ENCODE data around the gene TSPAN17.

Gene TSPAN17

GRCh38 chr5:176659860-176660461 is 12.7 kb downstream of the TSPAN17 start:
- peaks cover 0 to 8% of the 10 kb centered on the region in 2 experiments for H3K36me3 ChIP-seq (ENCODE audit: control insufficient read depth in 1 of 2, insufficient read depth in 2 of 2, low read length in 2 of 2)
- H3K4me3 ChIP-seq (ENCODE audit: low read depth, low read length) = no peak overlapping the region
- H4K91ac ChIP-seq (ENCODE audit: low read depth, low read length) = no peak overlapping the region
- H3K9ac ChIP-seq (ENCODE audit: low read length) = no peak overlapping the region
- no peaks in the 10 kb centered on the region for H3K9me3 ChIP-seq (ENCODE audit: insufficient read depth, low read depth, low read length)
- H3K18ac ChIP-seq (ENCODE audit: low read length) = no peak overlapping the region
- no peak overlapping the region for H3K4me2 ChIP-seq (ENCODE audit: low read length)
- WGBS (ENCODE audit: extremely low coverage, insufficient coverage, insufficient read length) = 100% methylated on average over 1 of the region's 4 CpGs
- no peak overlapping the region for H3K27ac ChIP-seq (ENCODE audit: low read depth, low read length)
- H3K79me1 ChIP-seq (ENCODE audit: low read length) = no peaks in the 10 kb centered on the region
- H3K23ac ChIP-seq (ENCODE audit: low read length) = no peak overlapping the region
- no peak overlapping the region for H2BK5ac ChIP-seq (ENCODE audit: low read depth, low read length, poor library complexity)
- H3K4me1 ChIP-seq (ENCODE audit: control insufficient read depth in 1 of 2, insufficient read depth in 2 of 2, low read length in 2 of 2) = no peaks in the 10 kb centered on the region
- H2BK12ac ChIP-seq (ENCODE audit: low read length) = no peak overlapping the region
- no peak overlapping the region for H3K14ac ChIP-seq (ENCODE audit: low read length)
- H2AFZ ChIP-seq (ENCODE audit: insufficient read depth, low read length, poor library complexity) = no peak overlapping the region
- no peak overlapping the region for H4K12ac ChIP-seq (ENCODE audit: low read depth, low read length)
- H4K8ac ChIP-seq (ENCODE audit: low read depth, low read length) = no peak overlapping the region
- H2BK120ac ChIP-seq (ENCODE audit: insufficient read depth, low read length, poor library complexity) = no peak overlapping the region
- H3K27me3 ChIP-seq (ENCODE audit: insufficient read depth, low read length) = no peaks in the 10 kb centered on the region
- H3K4ac ChIP-seq (ENCODE audit: low read depth, low read length) = no peak overlapping the region
- no peak overlapping the region for H2AK5ac ChIP-seq (ENCODE audit: low read length)
- no peaks in the 10 kb centered on the region for H3K79me2 ChIP-seq (ENCODE audit: control insufficient read depth, insufficient read depth, low read length, poor library complexity)
- no peak for DNase-seq

- no peak overlapping the region for H3K18ac ChIP-seq (ENCODE audit: low read length)
- no peak overlapping the region for H2AFZ ChIP-seq (ENCODE audit: insufficient read depth, low read length, poor library complexity)
- H3K79me2 ChIP-seq (ENCODE audit: control insufficient read depth, insufficient read depth, low read length, poor library complexity) = no peaks in the 10 kb centered on the region
- no peak overlapping the region for H4K12ac ChIP-seq (ENCODE audit: low read depth, low read length)
- no peak overlapping the region for H3K4ac ChIP-seq (ENCODE audit: low read depth, low read length)
- no peak overlapping the region for H2BK5ac ChIP-seq (ENCODE audit: low read depth, low read length, poor library complexity)
- no peak overlapping the region for H4K8ac ChIP-seq (ENCODE audit: low read depth, low read length)
- no peak overlapping the region for H3K27ac ChIP-seq (ENCODE audit: low read depth, low read length)
- H3K14ac ChIP-seq (ENCODE audit: low read length) = no peak overlapping the region
- no peaks in the 10 kb centered on the region for H3K9me3 ChIP-seq (ENCODE audit: insufficient read depth, low read depth, low read length)
- no peak overlapping the region for H3K4me2 ChIP-seq (ENCODE audit: low read length)
- H3K79me1 ChIP-seq (ENCODE audit: low read length) = no peaks in the 10 kb centered on the region
- H3K23ac ChIP-seq (ENCODE audit: low read length) = no peak overlapping the region
- DNase-seq = no peak
- no peak overlapping the region for H2AK5ac ChIP-seq (ENCODE audit: low read length)
- H4K91ac ChIP-seq (ENCODE audit: low read depth, low read length) = no peak overlapping the region
- H2BK120ac ChIP-seq (ENCODE audit: insufficient read depth, low read length, poor library complexity) = no peak overlapping the region
- no peak overlapping the region for H3K9ac ChIP-seq (ENCODE audit: low read length)
- H2BK12ac ChIP-seq (ENCODE audit: low read length) = no peak overlapping the region
- no peak overlapping the region for H3K4me3 ChIP-seq (ENCODE audit: low read depth, low read length)
- no CpG with 5 or more reads among the region's 1 CpG for WGBS (ENCODE audit: extremely low coverage, insufficient coverage, insufficient read length)
- H3K36me3 ChIP-seq (ENCODE audit: control insufficient read depth in 1 of 2, insufficient read depth in 2 of 2, low read length in 2 of 2) = peaks cover 0 to 6% of the 10 kb centered on the region in 2 experiments
- no peaks in the 10 kb centered on the region for H3K27me3 ChIP-seq (ENCODE audit: insufficient read depth, low read length)
- H3K4me1 ChIP-seq (ENCODE audit: control insufficient read depth in 1 of 2, insufficient read depth in 2 of 2, low read length in 2 of 2) = no peaks in the 10 kb centered on the region
Measured at GRCh38 chr5:176660530-176660859, 13.2 kb downstream of the TSPAN17 start.

- no peak overlapping the region for H3K4me2 ChIP-seq (ENCODE audit: low read length)
- no peak overlapping the region for H4K12ac ChIP-seq (ENCODE audit: low read depth, low read length)
Measured at GRCh38 chr5:176660860-176661641, 13.8 kb downstream of the TSPAN17 start.

GRCh38 chr5:176661676-176662075 is 14.4 kb downstream of the TSPAN17 start:
- H3K79me2 ChIP-seq (ENCODE audit: control insufficient read depth, insufficient read depth, low read length, poor library complexity) = no peaks in the 10 kb centered on the region
- no peak overlapping the region for H3K14ac ChIP-seq (ENCODE audit: low read length)
- H2BK12ac ChIP-seq (ENCODE audit: low read length) = no peak overlapping the region
- no peak overlapping the region for H3K4me2 ChIP-seq (ENCODE audit: low read length)
- no peak for DNase-seq
- no peak overlapping the region for H2AK5ac ChIP-seq (ENCODE audit: low read length)
- H3K4ac ChIP-seq (ENCODE audit: low read depth, low read length) = no peak overlapping the region
- no CpG with 5 or more reads among the region's 10 CpGs for WGBS (ENCODE audit: extremely low coverage, insufficient coverage, insufficient read length)
- no peak overlapping the region for H3K9ac ChIP-seq (ENCODE audit: low read length)
- H3K27me3 ChIP-seq (ENCODE audit: insufficient read depth, low read length) = no peaks in the 10 kb centered on the region
- H3K18ac ChIP-seq (ENCODE audit: low read length) = no peak overlapping the region
- no peak overlapping the region for H4K12ac ChIP-seq (ENCODE audit: low read depth, low read length)
- no peak overlapping the region for H4K8ac ChIP-seq (ENCODE audit: low read depth, low read length)
- no peak overlapping the region for H2AFZ ChIP-seq (ENCODE audit: insufficient read depth, low read length, poor library complexity)
- no peak overlapping the region for H3K23ac ChIP-seq (ENCODE audit: low read length)
- no peak overlapping the region for H2BK120ac ChIP-seq (ENCODE audit: insufficient read depth, low read length, poor library complexity)
- no peaks in the 10 kb centered on the region for H3K79me1 ChIP-seq (ENCODE audit: low read length)
- H3K9me3 ChIP-seq (ENCODE audit: insufficient read depth, low read depth, low read length) = no peaks in the 10 kb centered on the region
- H3K27ac ChIP-seq (ENCODE audit: low read depth, low read length) = no peak overlapping the region
- H3K4me1 ChIP-seq (ENCODE audit: control insufficient read depth in 1 of 2, insufficient read depth in 2 of 2, low read length in 2 of 2) = no peaks in the 10 kb centered on the region
- H3K4me3 ChIP-seq (ENCODE audit: low read depth, low read length) = no peak overlapping the region
- H2BK5ac ChIP-seq (ENCODE audit: low read depth, low read length, poor library complexity) = no peak overlapping the region
- peaks cover 0 to 5% of the 10 kb centered on the region in 2 experiments for H3K36me3 ChIP-seq (ENCODE audit: control insufficient read depth in 1 of 2, insufficient read depth in 2 of 2, low read length in 2 of 2)
- no peak overlapping the region for H4K91ac ChIP-seq (ENCODE audit: low read depth, low read length)

More at GRCh38 chr5:176660860-176661641, 13.8 kb downstream of the TSPAN17 start:
- Histone ChIP-seq H2BK12ac (ENCODE audit: low read length) (no peak overlapping the region), H3K9me3 (ENCODE audit: insufficient read depth, low read depth, low read length) (no peaks in the 10 kb centered on the region), H2BK120ac (ENCODE audit: insufficient read depth, low read length, poor library complexity) (no peak overlapping the region), H2BK5ac (ENCODE audit: low read depth, low read length, poor library complexity) (no peak overlapping the region), H3K4me3 (ENCODE audit: low read depth, low read length) (no peak overlapping the region), H3K79me2 (ENCODE audit: control insufficient read depth, insufficient read depth, low read length, poor library complexity) (no peaks in the 10 kb centered on the region), H3K79me1 (ENCODE audit: low read length) (no peaks in the 10 kb centered on the region), H3K27me3 (ENCODE audit: insufficient read depth, low read length) (no peaks in the 10 kb centered on the region), H3K27ac (ENCODE audit: low read depth, low read length) (no peak overlapping the region), H4K91ac (ENCODE audit: low read depth, low read length) (no peak overlapping the region), H2AFZ (ENCODE audit: insufficient read depth, low read length, poor library complexity) (no peak overlapping the region), H3K4me1 (ENCODE audit: control insufficient read depth in 1 of 2, insufficient read depth in 2 of 2, low read length in 2 of 2) (no peaks in the 10 kb centered on the region), H3K36me3 (ENCODE audit: control insufficient read depth in 1 of 2, insufficient read depth in 2 of 2, low read length in 2 of 2) (peaks cover 0 to 6% of the 10 kb centered on the region in 2 experiments), H4K8ac (ENCODE audit: low read depth, low read length) (no peak overlapping the region), H3K23ac (ENCODE audit: low read length) (no peak overlapping the region), H2AK5ac (ENCODE audit: low read length) (no peak overlapping the region), H3K4ac (ENCODE audit: low read depth, low read length) (no peak overlapping the region), H3K18ac (ENCODE audit: low read length) (no peak overlapping the region), H3K14ac (ENCODE audit: low read length) (no peak overlapping the region), H3K9ac (ENCODE audit: low read length) (no peak overlapping the region)
- DNase-seq = peak; percentile 55 to 81
- no CpG with 5 or more reads among the region's 33 CpGs for WGBS (ENCODE audit: extremely low coverage, insufficient coverage, insufficient read length)

Measured in trophoblast cell (in vitro differentiated cells and primary cell).